Astrocyte of the cerebellum (primary cell): ENCODE measurements around the gene ZFP36.

ENCODE experiments used
- DNase-seq: peaks from one replicate; pipeline ENCODE4 v3.0.0-alpha.2; 2011; ENCODE audit warnings: low read depth
- H3K4me3 ChIP-seq: 2 replicates; pipeline ENCODE4 v1.5.1; 2011; ENCODE audit warnings: mild to moderate bottlenecking, low read depth, low read length, moderate library complexity
- in situ Hi-C: cut with HindIII; loops from 2 replicates; pipeline ENCODE4 v1.10.0; 2017; ENCODE audit warnings: low sequenced_read_pairs
- TF ChIP-seq, protein P1 (sequence below): IDR thresholded peaks from 2 replicates; pipeline ENCODE4 v1.5.1; 2012; ENCODE audit warnings: low read length, low read depth, moderate library complexity, mild to moderate bottlenecking; ENCODE audit errors: missing control alignments

Gene ZFP36

DNA sequence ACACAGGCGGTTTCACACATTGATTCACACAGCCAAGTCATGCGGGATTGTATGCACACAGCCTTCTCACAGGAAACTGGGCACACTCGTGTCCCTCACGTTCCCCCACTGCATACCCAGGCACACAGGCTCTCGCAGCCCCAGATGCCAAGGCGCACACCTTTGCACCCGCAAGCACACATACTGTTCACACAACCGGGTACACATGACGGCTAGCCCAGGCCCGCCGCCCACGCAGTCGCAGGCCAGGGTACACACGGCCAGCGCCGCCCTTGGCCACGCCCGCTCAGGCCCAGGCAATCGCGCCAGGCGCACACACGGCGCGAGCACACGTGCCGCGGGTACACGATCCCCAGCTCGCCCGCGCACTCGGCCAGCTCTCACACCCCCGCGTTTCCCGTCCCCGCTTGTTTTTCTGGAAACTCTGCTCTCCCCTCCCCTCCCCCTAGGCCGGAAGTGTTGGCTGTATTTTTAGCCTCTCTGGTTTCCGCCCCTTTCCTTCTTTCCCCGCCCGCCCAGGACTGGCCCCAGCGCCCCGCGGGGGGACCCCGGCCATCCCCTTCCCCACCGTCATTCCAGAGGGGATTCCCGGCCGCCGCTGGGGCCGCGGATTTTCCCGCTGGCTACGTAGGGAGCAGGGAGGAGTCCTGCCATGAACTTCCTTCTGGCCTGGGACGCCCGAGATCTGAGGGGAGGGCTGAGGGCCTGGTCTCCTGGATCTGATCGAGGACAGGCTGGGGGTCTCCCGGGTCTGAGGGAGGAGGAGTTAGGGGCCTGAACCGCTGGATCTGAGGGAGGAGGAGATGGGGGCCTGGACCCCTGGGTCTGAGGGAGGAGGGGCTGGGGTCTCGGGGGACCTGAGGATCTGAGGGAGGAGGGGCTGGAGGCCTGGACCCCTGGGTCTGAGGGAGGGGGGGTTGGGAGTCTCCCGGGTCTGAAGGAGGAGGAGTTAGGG is 4.0 kb upstream of the ZFP36 start:
- in situ Hi-C loops, result no loop called here
- TF ChIP-seq, protein P1, sequence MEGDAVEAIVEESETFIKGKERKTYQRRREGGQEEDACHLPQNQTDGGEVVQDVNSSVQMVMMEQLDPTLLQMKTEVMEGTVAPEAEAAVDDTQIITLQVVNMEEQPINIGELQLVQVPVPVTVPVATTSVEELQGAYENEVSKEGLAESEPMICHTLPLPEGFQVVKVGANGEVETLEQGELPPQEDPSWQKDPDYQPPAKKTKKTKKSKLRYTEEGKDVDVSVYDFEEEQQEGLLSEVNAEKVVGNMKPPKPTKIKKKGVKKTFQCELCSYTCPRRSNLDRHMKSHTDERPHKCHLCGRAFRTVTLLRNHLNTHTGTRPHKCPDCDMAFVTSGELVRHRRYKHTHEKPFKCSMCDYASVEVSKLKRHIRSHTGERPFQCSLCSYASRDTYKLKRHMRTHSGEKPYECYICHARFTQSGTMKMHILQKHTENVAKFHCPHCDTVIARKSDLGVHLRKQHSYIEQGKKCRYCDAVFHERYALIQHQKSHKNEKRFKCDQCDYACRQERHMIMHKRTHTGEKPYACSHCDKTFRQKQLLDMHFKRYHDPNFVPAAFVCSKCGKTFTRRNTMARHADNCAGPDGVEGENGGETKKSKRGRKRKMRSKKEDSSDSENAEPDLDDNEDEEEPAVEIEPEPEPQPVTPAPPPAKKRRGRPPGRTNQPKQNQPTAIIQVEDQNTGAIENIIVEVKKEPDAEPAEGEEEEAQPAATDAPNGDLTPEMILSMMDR, result no peak
- H3K4me3 ChIP-seq, result peak overlapping the region; percentile 34
- peak; percentile 70 for DNase-seq

DNA sequence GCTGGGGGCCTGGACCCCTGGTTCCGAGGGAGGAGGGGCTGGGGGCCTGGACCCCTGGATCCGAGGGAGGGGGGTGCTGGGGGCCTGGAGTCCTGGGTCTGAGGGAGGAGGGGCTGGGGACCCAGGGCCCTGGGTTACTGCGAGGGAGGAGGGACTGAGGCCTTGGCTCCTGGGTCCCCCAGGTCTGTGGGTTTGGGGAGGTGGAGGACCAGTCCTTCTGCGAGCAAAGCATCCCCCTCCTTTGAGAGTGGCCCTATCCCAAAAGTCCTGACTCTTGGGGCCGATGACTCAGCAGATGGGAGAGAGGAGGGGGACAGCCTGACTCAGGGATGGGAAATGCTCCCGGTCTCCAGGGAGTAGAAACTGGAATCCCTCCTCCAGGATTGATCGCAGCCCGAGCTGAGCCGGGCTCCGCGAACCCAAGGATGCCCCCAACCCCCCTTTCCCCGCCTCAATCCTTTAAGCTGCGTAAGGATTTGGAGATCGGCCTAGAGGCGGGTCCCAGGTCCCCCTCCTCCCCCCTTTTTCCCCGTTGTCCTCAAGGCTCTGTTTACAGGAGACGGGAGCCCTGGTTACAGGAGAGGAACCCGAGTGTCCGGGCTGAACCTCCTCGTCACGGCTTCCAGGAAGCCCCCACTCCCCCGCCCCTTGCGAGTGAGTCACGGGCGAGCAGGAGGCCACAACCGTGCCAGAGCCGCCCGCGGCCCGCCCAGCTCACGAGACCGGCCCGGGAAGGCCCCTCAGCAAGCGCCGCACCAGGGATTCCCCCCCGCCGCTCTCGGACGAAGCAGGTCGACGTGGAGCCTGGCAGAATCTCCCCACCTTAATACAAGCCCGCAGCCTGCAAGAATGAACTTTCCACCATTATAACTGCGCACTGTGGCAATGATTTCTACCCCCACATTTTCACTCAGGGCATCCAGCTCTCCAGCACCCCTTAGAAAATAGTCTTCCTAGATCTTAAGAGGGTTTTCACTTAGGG is 3.0 kb upstream of the ZFP36 start:
- peak; percentile 98 for DNase-seq
- peak overlapping the region; percentile 34 for H3K4me3 ChIP-seq
- in situ Hi-C loops, result no loop called here
- TF ChIP-seq, protein P1, result no peak

DNA sequence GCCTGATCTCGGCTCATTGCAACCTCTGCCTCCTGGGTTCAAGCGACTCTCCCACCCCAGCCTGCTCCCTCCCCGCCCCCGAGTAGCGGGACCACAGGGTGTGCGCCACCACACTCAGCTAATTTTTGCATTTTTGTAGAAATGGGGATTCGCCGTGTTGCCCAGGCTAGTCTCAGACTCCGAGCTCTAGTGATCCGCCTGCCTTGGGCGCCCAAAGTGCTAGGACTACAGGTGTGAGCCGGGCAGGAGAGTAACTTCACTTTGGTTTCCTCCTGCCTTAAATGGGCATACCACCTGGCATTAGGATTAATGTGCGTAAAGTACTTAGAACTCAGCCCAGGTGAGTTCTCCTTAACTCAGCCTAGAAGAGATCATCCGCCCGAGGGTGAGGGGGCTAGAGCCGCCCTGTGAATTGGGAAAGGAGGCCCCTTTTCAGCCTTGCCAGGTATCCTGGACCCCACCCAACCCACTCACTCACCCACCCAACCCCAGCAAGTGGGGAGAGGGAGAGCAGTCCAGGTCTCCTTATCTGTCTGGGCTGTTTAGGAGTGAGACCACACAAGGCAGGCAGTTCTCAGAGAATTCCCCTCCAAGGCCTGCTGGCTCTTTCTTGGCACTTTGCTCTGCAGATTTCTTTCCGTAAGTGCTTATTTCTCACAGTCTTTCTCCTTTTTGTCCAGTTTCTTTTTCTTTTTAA is 1.2 kb upstream of the ZFP36 start:
- DNase-seq, result no peak
- H3K4me3 ChIP-seq, result no peak overlapping the region
- in situ Hi-C loops, result no loop called here
- TF ChIP-seq, protein P1, result no peak

DNA sequence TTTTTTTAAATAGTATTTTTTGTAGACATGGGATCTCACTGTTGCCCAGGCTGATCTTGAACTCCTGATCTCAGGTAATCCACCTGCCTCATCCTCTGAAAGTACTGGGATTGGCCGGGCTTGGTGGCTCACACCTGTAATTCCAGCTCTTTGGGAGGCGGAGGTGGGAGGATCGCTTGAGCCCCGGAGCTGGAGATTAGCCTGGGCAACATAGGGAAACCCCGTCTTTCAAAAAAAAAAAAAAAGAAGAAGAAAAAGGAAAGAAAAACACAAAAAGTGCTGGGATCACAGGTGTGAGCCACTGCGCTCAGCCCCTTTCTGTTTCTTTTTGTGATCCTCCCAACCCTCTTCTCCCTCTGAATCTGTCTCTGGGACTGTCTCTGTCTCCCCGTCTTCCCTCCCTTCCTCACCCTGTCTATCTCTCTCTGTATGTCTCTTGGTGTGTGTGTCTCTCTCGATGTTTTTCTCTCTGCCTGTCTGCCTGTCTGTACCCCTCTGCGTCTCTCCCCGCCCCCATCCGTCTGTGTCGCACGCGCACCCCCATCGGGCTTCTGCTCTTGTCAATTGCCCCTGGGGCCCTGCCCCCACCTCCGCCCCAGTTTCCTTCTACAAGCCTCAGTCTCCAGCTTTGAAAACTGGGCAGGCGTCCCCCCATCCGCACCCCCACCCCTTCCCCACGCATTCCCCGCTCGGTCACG is 540 bp upstream of the ZFP36 start:
- no peak for DNase-seq
- in situ Hi-C loops, result no loop called here
- H3K4me3 ChIP-seq, result peak overlapping the region; percentile 86
- TF ChIP-seq, protein P1, result no peak

DNA sequence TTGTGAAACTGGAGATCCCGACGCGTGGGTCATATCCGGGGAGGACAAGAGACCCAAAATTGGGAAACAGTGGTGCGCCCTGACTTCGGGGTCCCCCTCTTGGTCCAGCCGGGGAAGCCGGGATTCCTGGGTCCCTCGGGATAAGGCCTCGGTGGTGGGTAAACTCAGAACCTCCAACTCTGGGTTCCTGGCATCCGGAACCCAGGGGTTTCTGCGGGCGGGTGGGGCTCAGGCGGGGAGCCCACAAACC is 688 bp downstream of the ZFP36 start:
- H3K4me3 ChIP-seq, result peak overlapping the region; percentile 86
- no peak for DNase-seq
- in situ Hi-C loops, result no loop called here
- TF ChIP-seq, protein P1, result no peak
